Midbrain (tissue), 1 donor: Measurements from ENCODE around the gene C22orf39.

Experiments used
- DNase-seq: peaks from one replicate; lab custom pipeline; 2025; lab: John Stamatoyannopoulos, UW

The C22orf39 gene

GRCh38 chr22:19430890-19431541 lies 16.5 kb downstream of the C22orf39 start:
- DNase-seq, result no peak

GRCh38 chr22:19429950-19430889 lies 17.3 kb downstream of the C22orf39 start:
- no peak for DNase-seq

GRCh38 chr22:19424186-19424500 lies 23.4 kb downstream of the C22orf39 start:
- no peak for DNase-seq

- no peak for DNase-seq
Observed at GRCh38 chr22:19422440-19423301, 24.8 kb downstream of the C22orf39 start.

GRCh38 chr22:19420321-19420720 lies 27.2 kb downstream of the C22orf39 start:
- no peak for DNase-seq

GRCh38 chr22:19419464-19420178 lies 27.9 kb downstream of the C22orf39 start:
- no peak for DNase-seq

GRCh38 chr22:19419086-19419463 lies 28.4 kb downstream of the C22orf39 start:
- DNase-seq, result no peak

- no peak for DNase-seq
Observed at GRCh38 chr22:19412923-19413322, 34.6 kb downstream of the C22orf39 start.

- no peak for DNase-seq
Observed at GRCh38 chr22:19412478-19412877, 35.0 kb downstream of the C22orf39 start.

GRCh38 chr22:19411690-19412045 lies 35.8 kb downstream of the C22orf39 start:
- DNase-seq, result no peak

GRCh38 chr22:19410941-19411689 lies 36.4 kb downstream of the C22orf39 start:
- DNase-seq, result no peak

GRCh38 chr22:19407649-19408606 lies 39.6 kb downstream of the C22orf39 start:
- DNase-seq, result no peak

GRCh38 chr22:19406846-19407245 lies 40.7 kb downstream of the C22orf39 start:
- DNase-seq, result no peak

- no peak for DNase-seq
Observed at GRCh38 chr22:19406281-19406811, 41.2 kb downstream of the C22orf39 start.

GRCh38 chr22:19405652-19406051 lies 41.9 kb downstream of the C22orf39 start:
- DNase-seq, result no peak

- no peak for DNase-seq
Observed at GRCh38 chr22:19405133-19405532, 42.4 kb downstream of the C22orf39 start.

GRCh38 chr22:19404676-19405075 lies 42.8 kb downstream of the C22orf39 start:
- no peak for DNase-seq

- DNase-seq, result no peak
Observed at GRCh38 chr22:19402642-19403191, 44.8 kb downstream of the C22orf39 start.

- no peak for DNase-seq
Observed at GRCh38 chr22:19401483-19401882, 46.0 kb downstream of the C22orf39 start.
